ENCODE measurements around the gene AMPD3. TPM values are rescaled to one million over a fixed set of nuclear protein-coding genes. Genes with fewer than 3 reads are reported as not detected.

AMPD3 gene
- total and polyA plus RNA-seq, 2 donors (not counting 3 experiments of a cell fraction or from before 2014, with no cell fraction given): 1.4 to 2.5 TPM

GRCh38 chr11:10478066-10478465 is 23.0 kb downstream of the AMPD3 start:
- Histone ChIP-seq H3K9me3 (replicated peaks; ENCODE audit: control insufficient read depth, insufficient read depth, low read length) (no peaks in the 10 kb centered on the region), H2AFZ (ENCODE audit: low read depth, low read length) (no peak overlapping the region), H4K20me1 (replicated peaks; ENCODE audit: control insufficient read depth, extremely low read depth, insufficient read depth, low read length) (no peaks in the 10 kb centered on the region), H3K4me1 (ENCODE audit: control insufficient read depth, extremely low read depth, insufficient read depth, low read length) (no peaks in the 10 kb centered on the region), H3K36me3 (ENCODE audit: control insufficient read depth in 2 of 2, extremely low read depth in 1 of 2, insufficient read depth in 2 of 2, low read length in 2 of 2) (no peaks in the 10 kb centered on the region), H3K79me2 (ENCODE audit: control insufficient read depth, insufficient read depth, low read length) (no peaks in the 10 kb centered on the region), H3K4me2 (ENCODE audit: insufficient read depth, low read length) (no peak overlapping the region), H3K9ac (replicated peaks; ENCODE audit: extremely low read depth, insufficient read depth, low read length) (no peak overlapping the region), H3K27ac (ENCODE audit: insufficient read depth, low read depth, low read length) (no peak overlapping the region), H3K9me1 (replicated peaks; ENCODE audit: control insufficient read depth, extremely low read depth, insufficient read depth, low read length) (no peaks in the 10 kb centered on the region), H3K27me3 (ENCODE audit: control insufficient read depth in 2 of 2, insufficient read depth in 2 of 2, low read length in 2 of 2) (no peaks in the 10 kb centered on the region), H3K4me3 (replicated peaks in 1 of 3; ENCODE audit: insufficient read depth in 1 of 3, low read depth in 1 of 3, low read length in 3 of 3) (no peak overlapping the region)
- BruUV-seq (replicated peaks): no TSS peak
- intact Hi-C loops (cut with micrococcal nuclease): no loop called here
- CTCF ChIA-PET: no interaction called here
- POLR2A ChIA-PET: no interaction called here
- dilution Hi-C loops (cut with MboI; ENCODE audit: extremely low pct_ligation_motif_present, low sequenced_read_pairs): no loop called here
- DNase-seq (ENCODE audit: low read depth, low spot score): no peak
- FAIRE-seq: no peak
- TF ChIP-seq CTCF (IDR thresholded peaks at IDR 0.05; ENCODE audit: extremely low read depth in 1 of 2, insufficient read depth in 1 of 2, low read depth in 1 of 2, low read length in 2 of 2) (no peak), MYC (IDR thresholded peaks at IDR 0.05; ENCODE audit: low read depth, low read length) (no peak), EZH2 (IDR thresholded peaks at IDR 0.05; ENCODE audit: borderline replicate concordance, low read depth, low read length, severe bottlenecking) (no peak), JUN (IDR thresholded peaks at IDR 0.05; ENCODE audit: borderline replicate concordance, insufficient read depth, insufficient read length, low read depth) (no peak), MAX (IDR thresholded peaks at IDR 0.05; ENCODE audit: insufficient read depth, insufficient read length) (no peak), POLR2AphosphoS5 (IDR thresholded peaks at IDR 0.05; ENCODE audit: insufficient read depth, low read depth, low read length) (no peak), GATA2 (IDR thresholded peaks at IDR 0.05; ENCODE audit: insufficient read depth, insufficient read length, low read depth, low read length) (no peak), POLR2A (IDR thresholded peaks at IDR 0.05; ENCODE audit: low read depth, low read length) (no peak), FOS (IDR thresholded peaks at IDR 0.05; ENCODE audit: borderline replicate concordance, insufficient read depth, low read length) (no peak)

Measured in endothelial cell of umbilical vein (primary cell).